IMR-90 (cell line): ENCODE measurements around the gene PYGO2. TPM values are rescaled to one million over a fixed set of nuclear protein-coding genes. Genes with fewer than 3 reads are reported as not detected.

Experiments
- ATAC-seq: fragments of 200-7000 bp; cut with Tn5 transposase; 2 replicates; pipeline ENCODE4 v1.9.1; 2020; ENCODE audit warnings: low read depth, mild to moderate bottlenecking, moderate library complexity
- BruUV-seq: library from RNA; stranded (reverse); fragments of 400-500 nt; replicated peaks from 2 replicates; lab custom pipeline; 2021; lab: Mats Ljungman, UMichigan
- CTCF ChIA-PET: fragments of 300-600 bp; formaldehyde crosslinking; extraction: SDS; loops from one replicate; lab custom pipeline; 2021; ENCODE audit warnings: antibody characterized with exemption; lab: Yijun Ruan, JAX
- POLR2A ChIA-PET: fragments of 300-600 bp; sonication (Branson Sonifier 250); formaldehyde crosslinking; loops from one replicate; lab custom pipeline; 2022; ENCODE audit warnings: antibody characterized with exemption; ENCODE audit not compliant: unreplicated experiment; lab: Charles Lee
- DNase-seq: peaks from one replicate; pipeline ENCODE4 v3.0.0; 2013
- H2AFZ ChIP-seq: replicated peaks from 2 replicates; pipeline ENCODE3; 2013; ENCODE audit warnings: low read length, mild to moderate bottlenecking; ENCODE audit not compliant: poor library complexity
- H2AK5ac ChIP-seq: 2 replicates; pipeline ENCODE4 v1.6.1; 2013; ENCODE audit warnings: low read depth, low read length, inconsistent platforms
- H2AK9ac ChIP-seq: replicated peaks from 2 replicates; pipeline ENCODE3; 2013; ENCODE audit warnings: mild to moderate bottlenecking, low read depth, low read length, moderate library complexity; ENCODE audit not compliant: poor library complexity
- H2BK120ac ChIP-seq: 2 replicates; pipeline ENCODE4 v1.6.1; 2013; ENCODE audit warnings: low read depth, low read length, inconsistent platforms
- H2BK15ac ChIP-seq: 3 replicates; pipeline ENCODE4 v1.6.1; 2013; ENCODE audit warnings: low read depth, low read length, inconsistent platforms
- H2BK20ac ChIP-seq: 2 replicates; pipeline ENCODE4 v1.6.1; 2013; ENCODE audit warnings: low read depth, mild to moderate bottlenecking, inconsistent platforms, low read length, moderate library complexity
- H2BK5ac ChIP-seq: 2 replicates; pipeline ENCODE4 v1.6.1; 2013; ENCODE audit warnings: mild to moderate bottlenecking, low read depth, low read length, inconsistent platforms; ENCODE audit not compliant: poor library complexity, severe bottlenecking
- H3K14ac ChIP-seq: replicated peaks from 2 replicates; pipeline ENCODE4 v1.6.1; 2013; ENCODE audit warnings: low read depth, low read length, inconsistent platforms
- H3K18ac ChIP-seq: 2 replicates; pipeline ENCODE4 v1.6.1; 2013; ENCODE audit warnings: low read depth, low read length, control low read depth
- H3K23ac ChIP-seq: 2 replicates; pipeline ENCODE4 v1.6.1; 2013; ENCODE audit warnings: low read depth, low read length, inconsistent platforms
- H3K27ac ChIP-seq: 2 replicates; pipeline ENCODE4 v1.5.1; 2013; ENCODE audit warnings: mild to moderate bottlenecking, control low read depth, low read length; ENCODE audit not compliant: insufficient read depth
- H3K27me3 ChIP-seq: 2 replicates; pipeline ENCODE4 v1.6.1; 2013; ENCODE audit warnings: low read length; ENCODE audit not compliant: control insufficient read depth, insufficient read depth
- H3K36me3 ChIP-seq: 2 replicates; pipeline ENCODE4 v1.6.1; 2013; ENCODE audit warnings: low read length, mixed read lengths; ENCODE audit not compliant: control insufficient read depth, insufficient read depth
- H3K4ac ChIP-seq: 2 replicates; pipeline ENCODE4 v1.6.1; 2013; ENCODE audit warnings: low read depth, low read length, inconsistent platforms
- H3K4me1 ChIP-seq: 2 replicates; pipeline ENCODE4 v1.6.1; 2013; ENCODE audit warnings: low read length, mixed read lengths; ENCODE audit not compliant: control insufficient read depth, insufficient read depth
- H3K4me2 ChIP-seq: 2 replicates; pipeline ENCODE4 v1.6.1; 2013; ENCODE audit warnings: low read depth, mild to moderate bottlenecking, control low read depth, low read length, moderate library complexity
- H3K4me3 ChIP-seq: 2 replicates; pipeline ENCODE4 v1.5.1; 2013; ENCODE audit warnings: low read depth, mild to moderate bottlenecking, control low read depth, low read length, moderate library complexity; ENCODE audit not compliant: insufficient read depth
- H3K56ac ChIP-seq: 2 replicates; pipeline ENCODE4 v1.6.1; 2013; ENCODE audit warnings: low read length, inconsistent platforms; ENCODE audit not compliant: insufficient read depth; ENCODE audit errors: extremely low read depth
- H3K79me1 ChIP-seq, 2 experiments: 2 replicates each; pipeline ENCODE4 v1.6.1; 2013; ENCODE audit warnings: low read length in 2 of 2, inconsistent platforms in 1 of 2, low read depth in 1 of 2
- H3K9ac ChIP-seq: 2 replicates; pipeline ENCODE4 v1.6.1; 2013; ENCODE audit warnings: low read depth, low read length, control low read depth
- H3K9me1 ChIP-seq: 2 replicates; pipeline ENCODE4 v1.6.1; 2013; ENCODE audit warnings: low read length, inconsistent platforms; ENCODE audit not compliant: insufficient read depth
- H3K9me3 ChIP-seq: 2 replicates; pipeline ENCODE4 v1.6.1; 2013; ENCODE audit warnings: low read length; ENCODE audit not compliant: control insufficient read depth, insufficient read depth
- H4K20me1 ChIP-seq: 2 replicates; pipeline ENCODE4 v1.6.1; 2013; ENCODE audit warnings: low read length, inconsistent platforms; ENCODE audit not compliant: insufficient read depth
- H4K5ac ChIP-seq: 2 replicates; pipeline ENCODE4 v1.6.1; 2013; ENCODE audit warnings: mild to moderate bottlenecking, low read depth, low read length, control low read depth
- H4K8ac ChIP-seq, 2 experiments: 2 replicates each; pipeline ENCODE4 v1.6.1; 2013; ENCODE audit warnings: low read depth in 2 of 2, low read length in 2 of 2, control low read depth in 1 of 2, inconsistent platforms in 1 of 2
- H4K91ac ChIP-seq: 2 replicates; pipeline ENCODE4 v1.6.1; 2013; ENCODE audit warnings: low read depth, low read length, inconsistent platforms; ENCODE audit not compliant: insufficient read depth
- BHLHE40 ChIP-seq: fragments of 150-350 bp; IDR thresholded peaks from 2 replicates; pipeline ENCODE4 v1.6.1; 2016; ENCODE audit warnings: mild to moderate bottlenecking, low read depth, low read length
- CHD1 ChIP-seq: IDR thresholded peaks from 2 replicates; pipeline ENCODE4 v1.6.1; 2012; ENCODE audit warnings: low read depth, low read length, improper control_type of control experiment
- FOS ChIP-seq: fragments of 150-350 bp; IDR thresholded peaks from 2 replicates; pipeline ENCODE4 v1.6.1; 2016; ENCODE audit warnings: low read depth, low read length
- MAFK ChIP-seq: IDR thresholded peaks from 2 replicates; pipeline ENCODE4 v1.6.1; 2012; ENCODE audit warnings: low read depth, low read length, improper control_type of control experiment
- MAZ ChIP-seq: IDR thresholded peaks from 2 replicates; pipeline ENCODE4 v1.6.1; 2012; ENCODE audit warnings: low read depth, mild to moderate bottlenecking, low read length, improper control_type of control experiment, moderate library complexity, borderline replicate concordance
- MXI1 ChIP-seq: IDR thresholded peaks from 2 replicates; pipeline ENCODE4 v1.6.1; 2012; ENCODE audit warnings: low read depth, mild to moderate bottlenecking, low read length, moderate library complexity, borderline replicate concordance
- POLR2A ChIP-seq: IDR thresholded peaks from 2 replicates; pipeline ENCODE4 v1.6.1; 2012; ENCODE audit warnings: mild to moderate bottlenecking, low read depth, low read length
- RCOR1 ChIP-seq: IDR thresholded peaks from 2 replicates; pipeline ENCODE4 v1.6.1; 2012; ENCODE audit warnings: mild to moderate bottlenecking, low read length, improper control_type of control experiment; ENCODE audit not compliant: insufficient replicate concordance
- RFX5 ChIP-seq: IDR thresholded peaks from 2 replicates; pipeline ENCODE4 v1.8.0; 2012; ENCODE audit warnings: low read depth, mild to moderate bottlenecking, low read length, moderate library complexity
- SMC3 ChIP-seq: fragments of 150-350 bp; IDR thresholded peaks from 2 replicates; pipeline ENCODE4 v1.6.1; 2016; ENCODE audit warnings: low read depth, mild to moderate bottlenecking, antibody characterized with exemption, low read length, moderate library complexity
- WGBS, 2 experiments: methylation state at CpG; one replicate each; pipeline versions ENCODE4 v1.1.5 to v1.1.7; 2013; ENCODE audit warnings: missing lambda C conversion rate in 2 of 2; ENCODE audit not compliant: insufficient read length in 1 of 2; ENCODE audit errors: extremely low coverage in 2 of 2; 5-methylcytosine and 5-hydroxymethylcytosine counted together
- dilution Hi-C: fragments of 300-500 bp; cut with HindIII; formaldehyde crosslinking; loops from one replicate; pipeline ENCODE4 v1.14.3; 2018; ENCODE audit warnings: low sequenced_read_pairs; ENCODE audit not compliant: unreplicated experiment
- in situ Hi-C: fragments of 300-500 bp; cut with MboI; formaldehyde crosslinking; loops from 3 replicates; pipeline ENCODE4 v1.14.3; 2019; ENCODE audit warnings: low sequenced_read_pairs, inconsistent platforms, mixed read lengths
- intact Hi-C: fragments of 100-400 bp; cut with micrococcal nuclease; formaldehyde crosslinking; loops from 2 replicates; pipeline ENCODE4 v1.10.0; 2022
- polyA plus RNA-seq, 3 experiments: library from polyadenylated mRNA; depleted of rRNA; stranded (reverse); fragments of >200 nt; gene quantifications; 2 replicates each; pipeline ENCODE4 v1.2.3, GENCODE V29; 2012; ENCODE audit warnings: low replicate concordance in 1 of 3
- total RNA-seq: library from RNA; depleted of rRNA; stranded (reverse); fragments of >200 nt; gene quantifications from 2 replicates; pipeline ENCODE4 v1.2.3, GENCODE V29; 2012
- TF ChIP-seq, protein P1 (sequence below): fragments of 150-350 bp; IDR thresholded peaks from 2 replicates; pipeline ENCODE4 v1.6.1; 2017; ENCODE audit warnings: mild to moderate bottlenecking, antibody characterized with exemption, low read length, low read depth
- TF ChIP-seq, protein P2 (sequence below): conservative IDR thresholded peaks from 2 replicates; pipeline ENCODE4 v1.5.1; 2012; ENCODE audit warnings: mild to moderate bottlenecking, low read depth, low read length, improper control_type of control experiment
- TF ChIP-seq, protein P3 (sequence below): fragments of 150-350 bp; IDR thresholded peaks from 2 replicates; pipeline ENCODE4 v1.6.1; 2016; ENCODE audit warnings: low read depth, mild to moderate bottlenecking, low read length, moderate library complexity, borderline replicate concordance

The PYGO2 gene
- total and polyA plus RNA-seq, 2 of the 4 experiments (the other 2 are of a cell fraction): 5.4 to 14.8 TPM

DNA sequence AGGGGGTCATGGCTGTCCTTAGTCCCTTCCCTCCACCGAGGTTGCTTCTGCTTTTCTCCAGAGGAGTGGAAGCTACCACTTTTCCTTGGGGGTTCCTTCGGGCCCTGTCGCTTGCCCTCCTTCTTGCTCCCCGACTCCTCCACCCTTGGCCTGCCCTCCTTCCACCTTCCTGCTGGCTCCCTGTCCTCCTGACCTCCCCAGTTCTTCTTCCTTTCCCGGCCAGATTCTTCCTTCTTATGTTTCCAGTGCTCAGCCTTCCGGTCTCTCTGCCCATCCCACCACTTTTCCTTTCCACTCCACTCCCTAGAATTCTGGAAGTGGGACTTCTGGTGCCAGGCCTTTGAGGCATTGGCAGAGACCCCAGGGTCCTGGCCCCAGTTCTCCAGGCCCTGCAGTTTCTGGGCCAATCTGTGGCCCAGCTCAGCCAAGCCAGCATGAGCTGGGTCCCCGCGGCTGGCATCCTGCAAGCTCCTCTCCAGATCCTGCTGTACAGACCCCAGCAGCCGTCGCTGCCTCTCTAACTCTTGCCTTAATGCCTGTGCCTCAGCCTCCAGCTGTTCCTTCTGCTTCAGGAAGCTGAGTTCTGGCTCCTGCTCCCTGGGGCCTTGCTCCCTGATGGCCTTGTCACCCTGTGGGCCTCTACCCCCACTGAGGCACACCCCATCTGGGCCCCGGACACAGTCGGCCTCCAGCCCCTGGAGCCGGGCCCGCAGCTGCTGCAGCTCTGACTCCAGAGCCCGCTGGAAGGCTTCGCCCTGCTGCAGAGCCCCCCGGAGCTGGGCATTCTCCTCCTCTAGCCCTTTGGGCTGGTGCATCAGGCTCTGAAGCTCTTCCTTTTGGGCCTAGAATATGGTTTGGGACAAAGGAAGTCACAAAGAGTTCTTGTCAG is 15.4 kb downstream of the PYGO2 start:
- DNase-seq (no peak), ATAC-seq (no peak)
- H2BK20ac ChIP-seq: no peak overlapping the region
- no peak overlapping the region for H3K4ac ChIP-seq
- in situ Hi-C loops: no loop called here
- 78% methylated on average over 3 of the region's 17 CpGs; no CpG with 5 or more reads in 1 of the 2 experiments for WGBS, 2 experiments
- H2BK5ac ChIP-seq: no peak overlapping the region
- H3K9me3 ChIP-seq: no peaks in the 10 kb centered on the region
- no peak overlapping the region for H4K5ac ChIP-seq
- H4K91ac ChIP-seq: no peak overlapping the region
- no peak for TF ChIP-seq FOS
- TF ChIP-seq, protein P1, sequence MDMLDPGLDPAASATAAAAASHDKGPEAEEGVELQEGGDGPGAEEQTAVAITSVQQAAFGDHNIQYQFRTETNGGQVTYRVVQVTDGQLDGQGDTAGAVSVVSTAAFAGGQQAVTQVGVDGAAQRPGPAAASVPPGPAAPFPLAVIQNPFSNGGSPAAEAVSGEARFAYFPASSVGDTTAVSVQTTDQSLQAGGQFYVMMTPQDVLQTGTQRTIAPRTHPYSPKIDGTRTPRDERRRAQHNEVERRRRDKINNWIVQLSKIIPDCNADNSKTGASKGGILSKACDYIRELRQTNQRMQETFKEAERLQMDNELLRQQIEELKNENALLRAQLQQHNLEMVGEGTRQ: no peak
- TF ChIP-seq MXI1: no peak
- no peak for TF ChIP-seq POLR2A
- TF ChIP-seq, protein P2, sequence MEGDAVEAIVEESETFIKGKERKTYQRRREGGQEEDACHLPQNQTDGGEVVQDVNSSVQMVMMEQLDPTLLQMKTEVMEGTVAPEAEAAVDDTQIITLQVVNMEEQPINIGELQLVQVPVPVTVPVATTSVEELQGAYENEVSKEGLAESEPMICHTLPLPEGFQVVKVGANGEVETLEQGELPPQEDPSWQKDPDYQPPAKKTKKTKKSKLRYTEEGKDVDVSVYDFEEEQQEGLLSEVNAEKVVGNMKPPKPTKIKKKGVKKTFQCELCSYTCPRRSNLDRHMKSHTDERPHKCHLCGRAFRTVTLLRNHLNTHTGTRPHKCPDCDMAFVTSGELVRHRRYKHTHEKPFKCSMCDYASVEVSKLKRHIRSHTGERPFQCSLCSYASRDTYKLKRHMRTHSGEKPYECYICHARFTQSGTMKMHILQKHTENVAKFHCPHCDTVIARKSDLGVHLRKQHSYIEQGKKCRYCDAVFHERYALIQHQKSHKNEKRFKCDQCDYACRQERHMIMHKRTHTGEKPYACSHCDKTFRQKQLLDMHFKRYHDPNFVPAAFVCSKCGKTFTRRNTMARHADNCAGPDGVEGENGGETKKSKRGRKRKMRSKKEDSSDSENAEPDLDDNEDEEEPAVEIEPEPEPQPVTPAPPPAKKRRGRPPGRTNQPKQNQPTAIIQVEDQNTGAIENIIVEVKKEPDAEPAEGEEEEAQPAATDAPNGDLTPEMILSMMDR: no peak
- no peak for TF ChIP-seq BHLHE40
- TF ChIP-seq, protein P3, sequence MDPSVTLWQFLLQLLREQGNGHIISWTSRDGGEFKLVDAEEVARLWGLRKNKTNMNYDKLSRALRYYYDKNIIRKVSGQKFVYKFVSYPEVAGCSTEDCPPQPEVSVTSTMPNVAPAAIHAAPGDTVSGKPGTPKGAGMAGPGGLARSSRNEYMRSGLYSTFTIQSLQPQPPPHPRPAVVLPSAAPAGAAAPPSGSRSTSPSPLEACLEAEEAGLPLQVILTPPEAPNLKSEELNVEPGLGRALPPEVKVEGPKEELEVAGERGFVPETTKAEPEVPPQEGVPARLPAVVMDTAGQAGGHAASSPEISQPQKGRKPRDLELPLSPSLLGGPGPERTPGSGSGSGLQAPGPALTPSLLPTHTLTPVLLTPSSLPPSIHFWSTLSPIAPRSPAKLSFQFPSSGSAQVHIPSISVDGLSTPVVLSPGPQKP: no peak
- TF ChIP-seq RCOR1: no peak
- no peak for TF ChIP-seq MAFK
- no peak for TF ChIP-seq RFX5
- TF ChIP-seq MAZ: no peak
- TF ChIP-seq CHD1: no peak
- TF ChIP-seq SMC3: no peak
- peaks cover 43% of the 10 kb centered on the region for H3K36me3 ChIP-seq
- H4K8ac ChIP-seq: no peak overlapping the region
- H4K20me1 ChIP-seq: no peaks in the 10 kb centered on the region; the same call in 1 of the 2 replicates
- H3K9me1 ChIP-seq: no peaks in the 10 kb centered on the region
- no peak overlapping the region for H3K27ac ChIP-seq
- intact Hi-C loops: no loop called here
- H3K56ac ChIP-seq: no peak overlapping the region
- H3K27me3 ChIP-seq: no peaks in the 10 kb centered on the region
- POLR2A ChIA-PET: no interaction called here
- H3K4me1 ChIP-seq: no peaks in the 10 kb centered on the region; the same call in 1 of the 2 replicates
- no peak overlapping the region for H2AFZ ChIP-seq
- no peak overlapping the region for H2AK9ac ChIP-seq
- H3K18ac ChIP-seq: no peak overlapping the region
- H3K79me1 ChIP-seq: no peaks in the 10 kb centered on the region; a peak in 1 of 4 replicates
- H3K9ac ChIP-seq: no peak overlapping the region
- no peak overlapping the region for H3K14ac ChIP-seq
- BruUV-seq: no TSS peak
- H2BK15ac ChIP-seq: no peak overlapping the region
- H2AK5ac ChIP-seq: no peak overlapping the region
- dilution Hi-C loops: no loop called here
- no peak overlapping the region for H3K23ac ChIP-seq
- no peak overlapping the region for H2BK120ac ChIP-seq
- H3K4me3 ChIP-seq: no peak overlapping the region
- H3K4me2 ChIP-seq: no peak overlapping the region
- CTCF ChIA-PET: no interaction called here
